Keratinocyte (primary cell): Measurements from ENCODE around the gene PRR19. TPM values are rescaled to one million over a fixed set of nuclear protein-coding genes. Genes with fewer than 3 reads are reported as not detected.

Experiments
- DNase-seq: peaks from one replicate; pipeline ENCODE4 v3.0.0-alpha.2; 2011; ENCODE audit warnings: low read depth, missing footprints, low spot score
- FAIRE-seq: peaks from 2 replicates; lab custom pipeline; 2011; peaks lifted over from hg19 to GRCh38; lab: Jason Lieb, UNC
- H2AFZ ChIP-seq: 2 replicates; pipeline ENCODE4 v1.6.0; 2012; ENCODE audit warnings: low read length, control low read depth, inconsistent platforms; ENCODE audit not compliant: control insufficient read depth
- H3K27ac ChIP-seq: 2 replicates; pipeline ENCODE4 v1.5.1; 2011; ENCODE audit warnings: low read length; ENCODE audit not compliant: control insufficient read depth, insufficient read depth
- H3K27me3 ChIP-seq: 3 replicates; pipeline ENCODE4 v1.6.0; 2011; ENCODE audit warnings: low read length; ENCODE audit not compliant: control insufficient read depth, insufficient read depth; ENCODE audit errors: extremely low read depth
- H3K36me3 ChIP-seq, 2 experiments: 2 replicates in 1 of 2; 3 replicates in 1 of 2; pipeline ENCODE4 v1.5.1; 2011; ENCODE audit warnings: low read length in 2 of 2, mild to moderate bottlenecking in 1 of 2; ENCODE audit not compliant: control insufficient read depth in 2 of 2, insufficient read depth in 2 of 2; ENCODE audit errors: extremely low read depth in 1 of 2
- H3K4me1 ChIP-seq: 3 replicates; pipeline ENCODE4 v1.5.1; 2011; ENCODE audit warnings: low read length; ENCODE audit not compliant: control insufficient read depth, insufficient read depth; ENCODE audit errors: extremely low read depth
- H3K4me2 ChIP-seq: 3 replicates; pipeline ENCODE4 v1.6.0; 2011; ENCODE audit warnings: low read depth, low read length; ENCODE audit not compliant: control insufficient read depth, insufficient read depth; ENCODE audit errors: extremely low read depth
- H3K4me3 ChIP-seq, 3 experiments: fragments of 200-600 bp in 1 of 3; sonication (generic) in 1 of 3; 2 replicates in 2 of 3; 3 replicates in 1 of 3; pipeline ENCODE4 v1.5.1; 2011 to 2016; ENCODE audit warnings: low read length in 3 of 3, mild to moderate bottlenecking in 3 of 3, control low read depth in 2 of 3, inconsistent platforms in 1 of 3, low read depth in 1 of 3, mixed read lengths in 1 of 3, mixed run types in 1 of 3, moderate library complexity in 1 of 3; ENCODE audit not compliant: control insufficient read depth in 2 of 3, insufficient read depth in 2 of 3; ENCODE audit errors: extremely low read depth in 1 of 3
- H3K79me2 ChIP-seq: 2 replicates; pipeline ENCODE4 v1.6.0; 2012; ENCODE audit warnings: low read length; ENCODE audit not compliant: control insufficient read depth, insufficient read depth
- H3K9ac ChIP-seq: 3 replicates; pipeline ENCODE4 v1.6.0; 2011; ENCODE audit warnings: low read length; ENCODE audit not compliant: control insufficient read depth, insufficient read depth; ENCODE audit errors: extremely low read depth
- H3K9me1 ChIP-seq: 3 replicates; pipeline ENCODE4 v1.6.0; 2011; ENCODE audit warnings: low read length; ENCODE audit not compliant: control insufficient read depth, insufficient read depth; ENCODE audit errors: extremely low read depth
- H3K9me3 ChIP-seq: 2 replicates; pipeline ENCODE4 v1.5.1; 2012; ENCODE audit warnings: low read depth, low read length; ENCODE audit not compliant: control insufficient read depth
- H4K20me1 ChIP-seq: 3 replicates; pipeline ENCODE4 v1.6.0; 2011; ENCODE audit warnings: low read length; ENCODE audit not compliant: control insufficient read depth, insufficient read depth; ENCODE audit errors: extremely low read depth
- EZH2 ChIP-seq: IDR thresholded peaks from one replicate; pipeline ENCODE4 v1.6.1; 2012; ENCODE audit warnings: inconsistent platforms, mild to moderate bottlenecking, low read length, moderate library complexity
- dilution Hi-C: fragments of 300-500 bp; cut with MboI; formaldehyde crosslinking; loops from one replicate; pipeline ENCODE4 v1.7.0; 2020; ENCODE audit warnings: low sequenced_read_pairs; ENCODE audit not compliant: extremely low pct_ligation_motif_present
- polyA plus RNA-seq, 5 experiments: library from polyadenylated mRNA; depleted of rRNA in 3 of 5; stranded (reverse) in 3 of 5; stranded (forward) in 1 of 5; unstranded in 1 of 5; fragments of >200 nt; gene quantifications; 1 replicate in 1 of 5; 2 replicates in 3 of 5; 3 replicates in 1 of 5; pipeline versions ENCODE4 v1.2.1 to v1.2.3, GENCODE V29; 2011 to 2012; ENCODE audit warnings: missing spikeins in 2 of 5, low read depth in 1 of 5, low replicate concordance in 1 of 5
- TF ChIP-seq, protein P1 (sequence below), 3 experiments: IDR thresholded peaks in 1 of 3; conservative IDR thresholded peaks in 1 of 3; optimal IDR thresholded peaks in 1 of 3; 2 replicates in 2 of 3; 3 replicates in 1 of 3; pipeline versions ENCODE3 to v1.5.1; 2011; ENCODE audit warnings: low read length in 3 of 3, mild to moderate bottlenecking in 3 of 3, moderate library complexity in 2 of 3, control low read depth in 1 of 3, inconsistent platforms in 1 of 3; ENCODE audit not compliant: insufficient read depth in 2 of 3; ENCODE audit errors: extremely low read depth in 1 of 3

Gene PRR19
- polyA plus RNA-seq, 1 donor (not counting 4 experiments of a cell fraction or from before 2014, with no cell fraction given), result 0.25 TPM

DNA sequence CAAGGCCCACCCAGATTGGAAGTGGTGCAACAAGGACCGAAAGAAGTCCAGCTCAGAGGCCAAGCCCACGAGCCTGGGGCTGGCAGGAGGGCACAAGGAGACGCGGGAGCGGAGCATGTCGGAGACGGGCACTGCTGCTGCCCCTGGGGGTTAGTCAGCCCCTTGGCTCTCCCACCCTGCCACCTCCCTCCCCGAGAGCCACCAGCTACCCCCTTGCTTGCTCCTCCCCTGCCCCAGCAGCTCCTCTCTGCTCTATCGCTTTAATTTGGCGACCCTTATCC lies 14.2 kb upstream of the PRR19 start:
- Histone ChIP-seq H3K4me3 (no peak overlapping the region), H3K27me3 (no peaks in the 10 kb centered on the region), H3K27ac (no peak overlapping the region), H3K79me2 (peaks cover 21% of the 10 kb centered on the region), H3K9ac (no peak overlapping the region), H3K9me3 (no peaks in the 10 kb centered on the region), H4K20me1 (no peaks in the 10 kb centered on the region), H3K4me1 (peaks cover 33% of the 10 kb centered on the region), H3K9me1 (no peaks in the 10 kb centered on the region), H3K36me3 (peaks cover 33 to 43% of the 10 kb centered on the region in 2 experiments), H2AFZ (no peak overlapping the region), H3K4me2 (no peak overlapping the region)
- DNase-seq (no peak), FAIRE-seq (no peak)
- TF ChIP-seq EZH2, result no peak
- dilution Hi-C loops, result no loop called here

DNA sequence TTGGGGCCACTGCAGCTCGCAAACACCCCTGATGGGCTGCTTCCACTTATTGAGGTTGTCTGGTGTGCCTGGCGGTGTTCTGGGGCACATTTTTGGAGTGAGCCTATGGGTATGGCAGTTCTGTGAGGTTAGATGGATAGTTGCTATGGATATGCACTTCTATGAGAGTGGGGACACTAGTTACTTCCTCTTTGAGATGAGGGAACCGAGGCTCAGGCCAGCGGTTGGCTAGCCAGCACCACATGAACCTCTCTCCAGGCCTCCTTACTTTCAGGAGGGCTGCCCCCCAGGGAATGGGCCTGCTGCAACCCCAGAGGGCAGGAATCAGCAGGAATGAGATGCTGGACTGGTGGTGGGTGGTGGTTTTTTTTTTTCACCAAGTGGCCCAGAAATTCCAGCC lies 13.5 kb upstream of the PRR19 start:
- Histone ChIP-seq H3K27me3 (no peaks in the 10 kb centered on the region), H3K9me1 (no peaks in the 10 kb centered on the region), H3K79me2 (peaks cover 21% of the 10 kb centered on the region), H3K4me1 (peaks cover 27% of the 10 kb centered on the region), H2AFZ (no peak overlapping the region), H3K4me2 (no peak overlapping the region), H3K36me3 (peaks cover 39 to 43% of the 10 kb centered on the region in 2 experiments), H3K4me3 (no peak overlapping the region), H3K9ac (no peak overlapping the region), H3K27ac (no peak overlapping the region), H3K9me3 (no peaks in the 10 kb centered on the region), H4K20me1 (no peaks in the 10 kb centered on the region)
- FAIRE-seq (no peak), DNase-seq (no peak)
- TF ChIP-seq, protein P1, sequence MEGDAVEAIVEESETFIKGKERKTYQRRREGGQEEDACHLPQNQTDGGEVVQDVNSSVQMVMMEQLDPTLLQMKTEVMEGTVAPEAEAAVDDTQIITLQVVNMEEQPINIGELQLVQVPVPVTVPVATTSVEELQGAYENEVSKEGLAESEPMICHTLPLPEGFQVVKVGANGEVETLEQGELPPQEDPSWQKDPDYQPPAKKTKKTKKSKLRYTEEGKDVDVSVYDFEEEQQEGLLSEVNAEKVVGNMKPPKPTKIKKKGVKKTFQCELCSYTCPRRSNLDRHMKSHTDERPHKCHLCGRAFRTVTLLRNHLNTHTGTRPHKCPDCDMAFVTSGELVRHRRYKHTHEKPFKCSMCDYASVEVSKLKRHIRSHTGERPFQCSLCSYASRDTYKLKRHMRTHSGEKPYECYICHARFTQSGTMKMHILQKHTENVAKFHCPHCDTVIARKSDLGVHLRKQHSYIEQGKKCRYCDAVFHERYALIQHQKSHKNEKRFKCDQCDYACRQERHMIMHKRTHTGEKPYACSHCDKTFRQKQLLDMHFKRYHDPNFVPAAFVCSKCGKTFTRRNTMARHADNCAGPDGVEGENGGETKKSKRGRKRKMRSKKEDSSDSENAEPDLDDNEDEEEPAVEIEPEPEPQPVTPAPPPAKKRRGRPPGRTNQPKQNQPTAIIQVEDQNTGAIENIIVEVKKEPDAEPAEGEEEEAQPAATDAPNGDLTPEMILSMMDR (optimal IDR thresholded peaks at IDR 0.05 in 1 of 3, IDR thresholded peaks at IDR 0.05 in 1 of 3, conservative IDR thresholded peaks at IDR 0.05 in 1 of 3; ENCODE audit: extremely low read depth in 1 of 3, insufficient read depth in 2 of 3, low read length in 3 of 3), result no peak
- no peak for TF ChIP-seq EZH2
- dilution Hi-C loops, result no loop called here

DNA sequence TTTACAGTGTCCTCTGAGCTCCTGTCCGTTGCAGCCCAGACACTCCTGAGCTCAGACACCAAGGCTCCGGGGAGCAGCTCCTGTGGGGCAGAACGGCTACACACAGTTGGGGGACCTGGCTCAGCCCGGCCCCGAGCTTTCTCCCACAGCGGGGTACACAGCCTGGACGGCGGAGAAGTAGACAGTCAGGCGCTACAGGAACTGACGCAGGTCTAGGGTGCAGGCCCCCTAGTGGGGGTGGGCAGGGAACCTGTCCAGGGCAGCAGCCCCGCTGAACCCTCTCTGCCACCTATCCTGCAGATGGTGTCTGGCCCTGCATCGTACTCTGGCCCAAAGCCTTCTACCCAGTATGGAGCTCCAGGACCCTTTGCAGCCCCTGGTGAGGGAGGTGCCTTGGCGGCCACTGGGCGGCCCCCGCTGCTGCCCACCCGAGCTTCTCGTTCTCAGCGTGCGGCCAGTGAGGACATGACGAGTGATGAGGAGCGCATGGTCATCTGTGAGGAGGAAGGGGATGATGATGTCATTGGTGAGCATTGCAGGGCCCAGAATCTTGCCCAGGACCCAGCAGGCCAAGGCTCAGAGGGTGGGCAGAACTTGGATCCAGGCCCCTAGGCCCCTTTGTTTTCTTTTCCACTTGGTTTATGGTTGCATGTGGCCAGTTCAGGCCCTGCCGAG lies 12.9 kb upstream of the PRR19 start:
- no peaks in the 10 kb centered on the region for H3K9me3 ChIP-seq
- no peak overlapping the region for H2AFZ ChIP-seq
- no peaks in the 10 kb centered on the region for H4K20me1 ChIP-seq
- dilution Hi-C loops, result no loop called here
- H3K9ac ChIP-seq, result no peak overlapping the region
- peaks cover 25% of the 10 kb centered on the region for H3K4me1 ChIP-seq
- no peak overlapping the region for H3K4me3 ChIP-seq
- TF ChIP-seq EZH2, result no peak
- TF ChIP-seq, protein P1 (optimal IDR thresholded peaks at IDR 0.05 in 1 of 3, IDR thresholded peaks at IDR 0.05 in 1 of 3, conservative IDR thresholded peaks at IDR 0.05 in 1 of 3; ENCODE audit: extremely low read depth in 1 of 3, insufficient read depth in 2 of 3, low read length in 3 of 3), result no peak
- no peak for FAIRE-seq
- H3K27ac ChIP-seq, result no peak overlapping the region
- H3K36me3 ChIP-seq, result peaks cover 44 to 46% of the 10 kb centered on the region in 2 experiments
- H3K79me2 ChIP-seq, result peaks cover 21% of the 10 kb centered on the region
- H3K4me2 ChIP-seq, result no peak overlapping the region
- H3K27me3 ChIP-seq, result no peaks in the 10 kb centered on the region
- DNase-seq, result no peak
- no peaks in the 10 kb centered on the region for H3K9me1 ChIP-seq
